ENCODE data around the gene PKNOX2. TPM values are rescaled to one million over a fixed set of nuclear protein-coding genes. Genes with fewer than 3 reads are reported as not detected.

Gene PKNOX2
- total and polyA plus RNA-seq, 10 of the 15 experiments (the other 5 are each of a cell fraction or from before 2014, with no cell fraction given) = not detected

GRCh38 chr11:125305345-125305744, 140.8 kb downstream of the PKNOX2 start:
- Histone ChIP-seq H3K4me1 (ENCODE audit: control insufficient read depth, insufficient read depth, low read length) (no peaks in the 10 kb centered on the region; the same call in 1 of the 2 replicates), H2AFZ (ENCODE audit: control insufficient read depth, low read depth, low read length) (no peak overlapping the region), H4K20me1 (ENCODE audit: control insufficient read depth, insufficient read depth) (no peaks in the 10 kb centered on the region), H3K9ac (ENCODE audit: control insufficient read depth, insufficient read depth, low read length) (no peak overlapping the region), H3K79me2 (ENCODE audit: control insufficient read depth, insufficient read depth, low read length) (no peaks in the 10 kb centered on the region), H3K4me2 (ENCODE audit: control insufficient read depth, insufficient read depth) (no peak overlapping the region), H3K36me3 (ENCODE audit: control insufficient read depth in 2 of 2, insufficient read depth in 2 of 2, low read length in 1 of 2) (no peaks in the 10 kb centered on the region), H3K4me3 (no peak overlapping the region), H3K27ac (ENCODE audit: control insufficient read depth, insufficient read depth) (no peak overlapping the region), H3K9me3 (replicated peaks; ENCODE audit: control insufficient read depth, insufficient read depth, low read length) (no peaks in the 10 kb centered on the region), H3K27me3 (replicated peaks in 1 of 2; ENCODE audit: control insufficient read depth in 2 of 2, insufficient read depth in 2 of 2, low read length in 1 of 2) (no peaks in the 10 kb centered on the region; a peak in 2 of 4 replicates)
- DNase-seq (ENCODE audit: low read depth, low spot score) (no peak), ATAC-seq (no peak), FAIRE-seq (no peak)
- 31% methylated on average over 7 of the region's 7 CpGs for WGBS (ENCODE audit: insufficient coverage, insufficient replicate concordance, low lambda C conversion rate, missing lambda C conversion rate)
- BruUV-seq (replicated peaks) = no TSS peak
- SMC1A ChIA-PET (ENCODE audit: uncharacterized antibody, unreplicated experiment) = no interaction called here
- intact Hi-C loops (cut with micrococcal nuclease; ENCODE audit: unreplicated experiment) (no loop called here), in situ Hi-C loops (cut with MboI) (no loop called here)
- POLR2A ChIA-PET = no interaction called here
- CTCF ChIA-PET = interaction anchor here (1.1 kb wide), 1 partner anchor 379 kb away, joined by 3 read pairs; no protein-coding TSS in a partner anchor
- RAD21 ChIA-PET (ENCODE audit: unreplicated experiment) = no interaction called here
- TF ChIP-seq SMC3 (IDR thresholded peaks at IDR 0.05; ENCODE audit: borderline replicate concordance, low read length) = no peak
- no peak for TF ChIP-seq STAT3 (IDR thresholded peaks at IDR 0.05; ENCODE audit: low read depth, low read length)
- no peak for TF ChIP-seq EED (IDR thresholded peaks at IDR 0.05; ENCODE audit: low read depth)
- no peak for TF ChIP-seq ZNF622 (IDR thresholded peaks at IDR 0.05)
- TF ChIP-seq KAT2A (conservative IDR thresholded peaks at IDR 0.05; ENCODE audit: control insufficient read depth, low read depth, low read length) = no peak
- no peak for TF ChIP-seq ZBTB4 (CRISPR knock-in tag; IDR thresholded peaks at IDR 0.05)
- no peak for TF ChIP-seq TCF7 (IDR thresholded peaks at IDR 0.05; ENCODE audit: borderline replicate concordance)
- TF ChIP-seq SPI1 (IDR thresholded peaks at IDR 0.05; ENCODE audit: borderline replicate concordance, insufficient read depth, low read depth, low read length) = no peak
- no peak for TF ChIP-seq BACH1 (IDR thresholded peaks at IDR 0.05; ENCODE audit: borderline replicate concordance)
- no peak for TF ChIP-seq CEBPZ (IDR thresholded peaks at IDR 0.05; ENCODE audit: low read depth, low read length)
- no peak for TF ChIP-seq MTA3 (IDR thresholded peaks at IDR 0.05; ENCODE audit: borderline replicate concordance, low read length)
- no peak for TF ChIP-seq GABPA (IDR thresholded peaks at IDR 0.05; ENCODE audit: low read depth)
- no peak for TF ChIP-seq ZNF687 (IDR thresholded peaks at IDR 0.05)

All from GM12878 (cell line).